Kidney (tissue), 22 donors: ENCODE results near the gene PURB. TPM values are rescaled to one million over a fixed set of nuclear protein-coding genes. Genes with fewer than 3 reads are reported as not detected.
A peak's percentile ranks its signal among the peaks of the same experiment; 100 is the strongest.
"Not testable (repeated sequence)": the region's sequence is repeated elsewhere in the genome, so short reads cannot be mapped to it uniquely, and the experiment has no call there.

Experiments
- DNase-seq, 5 donors: peaks; one replicate each; pipeline ENCODE4 v3.0.0-alpha.2; 2013 to 2020
- FAIRE-seq: peaks from 2 replicates; lab custom pipeline; 2012; peaks lifted over from hg19 to GRCh38; lab: Jason Lieb, UNC
- H3K27ac ChIP-seq, 2 donors: one replicate each; pipeline ENCODE4 v1.7.0; 2013; ENCODE audit warnings: low read depth in 2 of 2, low read length in 2 of 2, inconsistent platforms in 1 of 2
- H3K27me3 ChIP-seq: one replicate; pipeline ENCODE4 v1.7.1; 2013; ENCODE audit warnings: low read length, inconsistent platforms; ENCODE audit not compliant: control insufficient read depth, insufficient read depth
- H3K36me3 ChIP-seq, 3 donors: one replicate each; pipeline versions ENCODE4 v1.7.0 to v1.7.1; 2013; ENCODE audit warnings: low read length in 3 of 3, control low read depth in 1 of 3, inconsistent platforms in 1 of 3; ENCODE audit not compliant: insufficient read depth in 3 of 3, control insufficient read depth in 2 of 3
- H3K4me1 ChIP-seq, 3 donors: one replicate each; pipeline versions ENCODE4 v1.7.0 to v1.7.1; 2013; ENCODE audit warnings: low read length in 3 of 3, inconsistent platforms in 1 of 3, low read depth in 1 of 3; ENCODE audit not compliant: control insufficient read depth in 2 of 3, insufficient read depth in 2 of 3
- H3K4me3 ChIP-seq, 3 donors: one replicate each; pipeline versions ENCODE4 v1.7.0 to v1.8.1; 2013; ENCODE audit warnings: low read length in 3 of 3, control low read depth in 1 of 3, inconsistent platforms in 1 of 3
- H3K9ac ChIP-seq, 3 donors: one replicate each; pipeline versions ENCODE4 v1.7.0 to v1.7.1; 2013; ENCODE audit warnings: low read length in 3 of 3, control low read depth in 1 of 3, inconsistent platforms in 1 of 3
- H3K9me3 ChIP-seq, 3 donors: one replicate each; pipeline versions ENCODE4 v1.7.0 to v1.7.1; 2013; ENCODE audit warnings: low read length in 3 of 3, control low read depth in 1 of 3, inconsistent platforms in 1 of 3; ENCODE audit not compliant: control insufficient read depth in 2 of 3, insufficient read depth in 1 of 3
- intact Hi-C: fragments of 100-400 bp; cut with DNase I; formaldehyde crosslinking; loops from one replicate; pipeline ENCODE4 v1.11.1; 2022
- long read RNA-seq, 10 donors: library from polyadenylated mRNA in 1 of 10; unstranded in 1 of 10; transcript quantifications; one replicate each; pipeline ENCODE4 v2.0.0 and lab custom pipeline, GENCODE V29; 2021 to 2026
- polyA plus RNA-seq: library from polyadenylated mRNA; stranded (reverse); fragments of 350-450 nt; fragmentation: Illumina TruSeq; extraction: RNeasy Lipid Tissue Mini Kit (QIAGEN cat#74804); gene quantifications from one replicate; pipeline ENCODE4 v1.2.3, GENCODE V29; 2014; ENCODE audit warnings: low read depth, low replicate concordance; ENCODE audit not compliant: insufficient read depth
- total RNA-seq: library from RNA; stranded (reverse); fragmentation: NEBNext Ultra II Directional; extraction: Animal tissue kit (Norgen Biotek cat#: 25700); gene quantifications from one replicate; pipeline ENCODE4 v1.2.1, GENCODE V29; 2021
- TF ChIP-seq, protein P1 (sequence below): IDR thresholded peaks from 3 replicates; pipeline ENCODE4 v1.5.1; 2012; ENCODE audit warnings: mild to moderate bottlenecking, moderate library complexity, borderline replicate concordance; ENCODE audit not compliant: insufficient read depth; ENCODE audit errors: extremely low read depth
- donor health status: control.
- donor health status: control.
- donor health status: control.
- donor health status: control.
- donor health status: control.
- donor health status: DM: yes; HTN: yes; CAD: no.
- donor health status: Normal renal cell carcinoma (clear cell type).

The PURB gene
- total RNA-seq (25.3 TPM), polyA plus RNA-seq (7.7 TPM)
- long read RNA-seq, donor 1, full-length matches to known transcripts = 38 of 38 reads
- long read RNA-seq, donor 1, partial matches to known transcripts = 0 of 38 reads
- long read RNA-seq, donor 1, other reads (novel, unspliced or antisense) = 0 of 38 reads
- long read RNA-seq, donor 2, full-length matches to known transcripts = 37 of 37 reads
- long read RNA-seq, donor 2, partial matches to known transcripts = 0 of 37 reads
- long read RNA-seq, donor 2, other reads (novel, unspliced or antisense) = 0 of 37 reads
- long read RNA-seq, donor 3, full-length matches to known transcripts = 52 of 52 reads
- long read RNA-seq, donor 3, partial matches to known transcripts = 0 of 52 reads
- long read RNA-seq, donor 3, other reads (novel, unspliced or antisense) = 0 of 52 reads
- long read RNA-seq, donor 4, full-length matches to known transcripts = 37 of 37 reads
- long read RNA-seq, donor 4, partial matches to known transcripts = 0 of 37 reads
- long read RNA-seq, donor 4, other reads (novel, unspliced or antisense) = 0 of 37 reads
- long read RNA-seq, donor 5, full-length matches to known transcripts = 7 of 7 reads
- long read RNA-seq, donor 5, partial matches to known transcripts = 0 of 7 reads
- long read RNA-seq, donor 5, other reads (novel, unspliced or antisense) = 0 of 7 reads
- long read RNA-seq, donor 6, full-length matches to known transcripts = 26 of 26 reads
- long read RNA-seq, donor 6, partial matches to known transcripts = 0 of 26 reads
- long read RNA-seq, donor 6, other reads (novel, unspliced or antisense) = 0 of 26 reads
- long read RNA-seq, donor 7, full-length matches to known transcripts = 41 of 41 reads
- long read RNA-seq, donor 7, partial matches to known transcripts = 0 of 41 reads
- long read RNA-seq, donor 7, other reads (novel, unspliced or antisense) = 0 of 41 reads
- long read RNA-seq, donor 8, full-length matches to known transcripts = 46 of 46 reads
- long read RNA-seq, donor 8, partial matches to known transcripts = 0 of 46 reads
- long read RNA-seq, donor 8, other reads (novel, unspliced or antisense) = 0 of 46 reads
- long read RNA-seq, donor 9, full-length matches to known transcripts = 23 of 23 reads
- long read RNA-seq, donor 9, partial matches to known transcripts = 0 of 23 reads
- long read RNA-seq, donor 9, other reads (novel, unspliced or antisense) = 0 of 23 reads
- long read RNA-seq, donor 10, full-length matches to known transcripts = 50 of 50 reads
- long read RNA-seq, donor 10, partial matches to known transcripts = 0 of 50 reads
- long read RNA-seq, donor 10, other reads (novel, unspliced or antisense) = 0 of 50 reads

DNA sequence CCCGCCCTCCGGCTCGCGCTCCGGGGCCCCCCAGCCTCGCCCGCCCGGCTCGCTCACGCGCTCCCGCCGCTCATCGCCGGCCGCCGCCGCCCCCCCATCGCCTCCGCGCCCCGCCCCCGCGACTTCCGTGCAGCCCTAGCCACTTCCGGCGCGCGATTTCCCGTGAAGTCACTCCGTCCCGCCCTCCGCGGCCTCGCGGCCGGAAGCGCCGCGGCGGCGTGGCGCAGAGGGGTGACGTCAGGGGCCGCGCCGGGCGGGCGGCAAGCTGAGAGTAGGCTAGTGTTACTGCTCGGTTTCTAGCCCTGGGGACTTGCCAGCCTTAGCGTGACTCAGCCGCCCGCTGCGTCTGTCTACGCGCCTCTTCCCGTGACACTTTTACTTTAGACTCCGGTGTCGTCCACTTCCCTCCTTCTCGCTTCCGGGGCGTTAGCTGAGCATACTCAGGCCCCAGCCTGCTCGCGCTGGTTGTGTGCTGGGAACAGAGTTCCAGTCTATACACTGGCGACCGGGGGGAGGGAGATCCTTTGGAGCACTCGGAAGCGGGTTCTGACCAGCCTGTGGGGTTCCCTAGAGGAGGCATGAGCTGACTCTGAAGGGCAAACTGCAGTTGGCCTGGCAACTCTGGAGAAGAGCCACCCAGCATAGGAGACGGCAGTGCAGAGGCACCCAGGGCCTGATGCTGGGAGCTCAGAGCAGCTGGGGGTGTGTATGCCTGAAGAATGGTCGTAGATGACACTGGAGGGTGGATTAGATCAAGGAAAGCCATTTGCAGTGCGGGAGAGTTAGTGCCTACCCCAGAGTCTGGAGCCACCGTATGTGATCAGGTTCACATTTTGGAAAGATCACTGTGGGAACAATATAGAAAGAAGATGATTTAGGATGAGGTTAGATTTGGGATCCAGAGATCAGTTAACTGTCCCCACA lies at the start of gene PURB:
PURB (minus strand) TSS at position 137 of the 924 bp plus-strand sequence. CDS start 182 bp downstream, outside the sequence.
- no peak for FAIRE-seq

DNA sequence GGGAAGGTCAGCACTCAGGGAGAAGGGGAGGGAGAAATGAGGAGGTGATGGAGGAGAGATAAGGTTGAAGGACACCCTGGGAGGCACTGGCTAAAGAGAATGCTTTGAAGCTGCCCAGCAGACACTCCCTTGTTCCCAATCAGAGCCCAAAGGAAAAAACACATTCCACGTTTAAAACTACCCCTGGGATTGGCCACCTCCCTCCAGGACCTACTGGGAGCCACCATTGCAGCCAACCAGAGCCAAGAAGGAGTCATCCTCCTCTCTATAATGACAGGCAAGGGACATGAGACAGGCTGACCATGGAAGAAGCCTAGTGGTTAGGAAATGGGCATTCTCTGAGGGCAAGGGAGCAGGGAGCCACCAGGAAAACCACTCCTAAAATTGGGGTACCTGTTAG lies 49.7 kb upstream of the PURB start:
- H3K27me3 ChIP-seq = no peaks in the 10 kb centered on the region
- no peak overlapping the region for H3K27ac ChIP-seq
- intact Hi-C loops = no loop called here
- no peak overlapping the region for H3K4me3 ChIP-seq
- no peaks in the 10 kb centered on the region for H3K4me1 ChIP-seq
- H3K9me3 ChIP-seq = no peaks in the 10 kb centered on the region
- H3K36me3 ChIP-seq = no peaks in the 10 kb centered on the region
- TF ChIP-seq, protein P1, sequence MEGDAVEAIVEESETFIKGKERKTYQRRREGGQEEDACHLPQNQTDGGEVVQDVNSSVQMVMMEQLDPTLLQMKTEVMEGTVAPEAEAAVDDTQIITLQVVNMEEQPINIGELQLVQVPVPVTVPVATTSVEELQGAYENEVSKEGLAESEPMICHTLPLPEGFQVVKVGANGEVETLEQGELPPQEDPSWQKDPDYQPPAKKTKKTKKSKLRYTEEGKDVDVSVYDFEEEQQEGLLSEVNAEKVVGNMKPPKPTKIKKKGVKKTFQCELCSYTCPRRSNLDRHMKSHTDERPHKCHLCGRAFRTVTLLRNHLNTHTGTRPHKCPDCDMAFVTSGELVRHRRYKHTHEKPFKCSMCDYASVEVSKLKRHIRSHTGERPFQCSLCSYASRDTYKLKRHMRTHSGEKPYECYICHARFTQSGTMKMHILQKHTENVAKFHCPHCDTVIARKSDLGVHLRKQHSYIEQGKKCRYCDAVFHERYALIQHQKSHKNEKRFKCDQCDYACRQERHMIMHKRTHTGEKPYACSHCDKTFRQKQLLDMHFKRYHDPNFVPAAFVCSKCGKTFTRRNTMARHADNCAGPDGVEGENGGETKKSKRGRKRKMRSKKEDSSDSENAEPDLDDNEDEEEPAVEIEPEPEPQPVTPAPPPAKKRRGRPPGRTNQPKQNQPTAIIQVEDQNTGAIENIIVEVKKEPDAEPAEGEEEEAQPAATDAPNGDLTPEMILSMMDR = no peak
- no peak overlapping the region for H3K9ac ChIP-seq
- no peak for DNase-seq
- FAIRE-seq = no peak

More for the DNA sequence above, at the start of gene PURB:
- Histone ChIP-seq H3K4me1 (peaks cover 0 to 29% (median 9%) of the 10 kb centered on the region in 3 donors), H3K9me3 (peaks cover 0 to 5% (median 0%) of the 10 kb centered on the region in 3 donors), H3K4me3 (peak within 1 kb of the TSS; percentile 95 to 97 (median 96)), H3K27ac (peak within 1 kb of the TSS; percentile 96 to 98), H3K36me3 (no peaks in the 10 kb centered on the region), H3K9ac (peak within 1 kb of the TSS; percentile 96 to 98 (median 98)), H3K27me3 (no peaks in the 10 kb centered on the region)
- peak; percentile 92 to 98 (median 96) for DNase-seq
- intact Hi-C loops = no loop called here
- TF ChIP-seq, protein P1 = no peak

DNA sequence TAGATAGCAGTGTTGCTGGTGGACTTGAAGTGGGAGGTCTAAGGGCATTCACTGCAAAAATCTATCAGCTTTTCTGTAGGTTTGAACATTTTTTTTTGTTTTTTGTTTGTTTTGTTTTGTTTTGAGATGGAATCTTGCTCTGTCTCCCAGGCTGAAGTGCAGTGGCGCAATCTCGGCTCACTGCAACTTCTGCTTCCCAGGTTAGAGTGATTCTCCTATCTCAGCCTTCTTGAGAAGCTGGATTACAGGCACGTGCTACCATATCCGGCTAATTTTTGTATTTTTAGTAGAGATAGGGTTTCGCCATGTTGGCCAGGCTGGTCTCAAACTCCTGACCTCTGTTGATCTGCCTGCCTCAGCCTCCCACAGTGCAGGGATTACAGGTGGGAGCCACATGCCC lies 49.2 kb upstream of the PURB start:
- H3K36me3 ChIP-seq, H3K9me3 ChIP-seq, intact Hi-C loops, H3K27ac ChIP-seq, FAIRE-seq, H3K27me3 ChIP-seq, DNase-seq, H3K9ac ChIP-seq, H3K4me1 ChIP-seq, H3K4me3 ChIP-seq: not testable (repeated sequence)
